Left ventricle myocardium inferior (tissue), 1 donor: ENCODE measurements around the gene FAAP100. TPM values are rescaled to one million over a fixed set of nuclear protein-coding genes. Genes with fewer than 3 reads are reported as not detected.

Experiments
- DNase-seq: peaks from one replicate; pipeline ENCODE4 v3.0.0-alpha.2; 2020
- H3K27ac ChIP-seq: fragments of 200-600 bp; replicated peaks from 2 replicates; pipeline ENCODE4 v1.8.0; 2021
- H3K27me3 ChIP-seq: fragments of 200-600 bp; 2 replicates; pipeline ENCODE4 v1.8.0; 2021; ENCODE audit warnings: low read depth
- H3K36me3 ChIP-seq: fragments of 200-600 bp; 2 replicates; pipeline ENCODE4 v1.8.0; 2021
- H3K4me1 ChIP-seq: fragments of 200-600 bp; 2 replicates; pipeline ENCODE4 v1.8.0; 2021
- H3K4me3 ChIP-seq: fragments of 200-600 bp; 2 replicates; pipeline ENCODE4 v1.8.0; 2021; ENCODE audit warnings: mild to moderate bottlenecking, moderate library complexity
- H3K9me3 ChIP-seq: fragments of 200-600 bp; replicated peaks from 2 replicates; pipeline ENCODE4 v1.8.0; 2021
- CTCF ChIP-seq: fragments of 200-600 bp; IDR thresholded peaks from 2 replicates; pipeline ENCODE4 v1.8.0; 2021; ENCODE audit warnings: antibody characterized with exemption, mild to moderate bottlenecking, borderline replicate concordance
- intact Hi-C: fragments of 100-400 bp; cut with micrococcal nuclease; formaldehyde crosslinking; loops from one replicate; pipeline ENCODE4 v1.11.0; 2022
- total RNA-seq: library from RNA; stranded (reverse); fragmentation: NEBNext Ultra II Directional; extraction: Animal tissue kit (Norgen Biotek cat#: 25700); gene quantifications from one replicate; pipeline ENCODE4 v1.2.1, GENCODE V29; 2021
- donor health status: DM: no; HTN: yes; CAD: no; lungs with severe emphysema.

Gene FAAP100
- total RNA-seq, 1 donor from 2014 or later = 15.9 TPM

- H3K4me3 ChIP-seq = no peak overlapping the region
- H3K27ac ChIP-seq = no peak overlapping the region
- H3K4me1 ChIP-seq = peaks cover 34% of the 10 kb centered on the region
- intact Hi-C loops = no loop called here
- peaks cover 84% of the 10 kb centered on the region for H3K36me3 ChIP-seq
- H3K27me3 ChIP-seq = no peaks in the 10 kb centered on the region
- no peak for DNase-seq
- no peak for TF ChIP-seq CTCF
- no peaks in the 10 kb centered on the region for H3K9me3 ChIP-seq
Observed at GRCh38 chr17:81582341-81582740, 30.2 kb upstream of the FAAP100 start.

GRCh38 chr17:81581758-81582157, 29.6 kb upstream of the FAAP100 start:
- intact Hi-C loops = no loop called here
- no peak for DNase-seq
- Histone ChIP-seq H3K27ac (no peak overlapping the region), H3K27me3 (no peaks in the 10 kb centered on the region), H3K4me1 (peaks cover 40% of the 10 kb centered on the region), H3K4me3 (no peak overlapping the region), H3K36me3 (peaks cover 78% of the 10 kb centered on the region), H3K9me3 (no peaks in the 10 kb centered on the region)
- no peak for TF ChIP-seq CTCF

GRCh38 chr17:81580481-81580880, 28.3 kb upstream of the FAAP100 start:
- DNase-seq = no peak
- intact Hi-C loops = no loop called here
- TF ChIP-seq CTCF = no peak
- Histone ChIP-seq H3K27ac (no peak overlapping the region), H3K27me3 (no peaks in the 10 kb centered on the region), H3K9me3 (no peaks in the 10 kb centered on the region), H3K4me3 (no peak overlapping the region), H3K36me3 (peaks cover 77% of the 10 kb centered on the region), H3K4me1 (peaks cover 48% of the 10 kb centered on the region)

- no peak for TF ChIP-seq CTCF
- intact Hi-C loops = no loop called here
- Histone ChIP-seq H3K36me3 (peaks cover 76% of the 10 kb centered on the region), H3K4me3 (no peak overlapping the region), H3K27me3 (no peaks in the 10 kb centered on the region), H3K9me3 (no peaks in the 10 kb centered on the region), H3K4me1 (peaks cover 48% of the 10 kb centered on the region), H3K27ac (no peak overlapping the region)
- no peak for DNase-seq
Observed at GRCh38 chr17:81579821-81580321, 27.7 kb upstream of the FAAP100 start.

- Histone ChIP-seq H3K36me3 (peaks cover 71% of the 10 kb centered on the region), H3K27ac (no peak overlapping the region), H3K4me1 (peaks cover 48% of the 10 kb centered on the region), H3K9me3 (no peaks in the 10 kb centered on the region), H3K4me3 (no peak overlapping the region), H3K27me3 (no peaks in the 10 kb centered on the region)
- TF ChIP-seq CTCF = no peak
- intact Hi-C loops = no loop called here
- DNase-seq = no peak
Observed at GRCh38 chr17:81579298-81579697, 27.1 kb upstream of the FAAP100 start.
